HepG2 (cell line): ENCODE data around the gene GTPBP6. TPM values are rescaled to one million over a fixed set of nuclear protein-coding genes. Genes with fewer than 3 reads are reported as not detected.

ENCODE experiments used
- GRHL1 ChIP-seq: sonication (generic); formaldehyde crosslinking; conservative IDR thresholded peaks from 2 replicates; pipeline ENCODE4 v1.8.0; 2022; ENCODE audit warnings: missing genetic modification reagents
- HDAC6 ChIP-seq: fragments of 200-600 bp; sonication (generic); IDR thresholded peaks from 2 replicates; pipeline ENCODE4 v1.7.0; 2017; ENCODE audit warnings: mild to moderate bottlenecking, antibody characterized with exemption, low read length, low read depth
- HINFP ChIP-seq: sonication (generic); formaldehyde crosslinking; IDR thresholded peaks from 2 replicates; pipeline ENCODE4 v1.4.0; 2020; ENCODE audit warnings: low read depth, mild to moderate bottlenecking, missing genetic modification reagents
- HMGXB4 ChIP-seq, 2 experiments: sonication (generic) in 1 of 2; formaldehyde crosslinking in 1 of 2; IDR thresholded peaks; 2 replicates each; pipeline versions ENCODE4 v1.4.0 to v1.6.1; 2018 to 2020; ENCODE audit warnings: missing genetic modification reagents in 2 of 2, borderline replicate concordance in 1 of 2, low read depth in 1 of 2, mild to moderate bottlenecking in 1 of 2, missing biosample characterization in 1 of 2
- IRX3 ChIP-seq: sonication (generic); formaldehyde crosslinking; IDR thresholded peaks from 2 replicates; pipeline ENCODE4 v1.8.1; 2023; ENCODE audit warnings: mild to moderate bottlenecking, low read depth, missing genetic modification reagents, borderline replicate concordance
- KLF11 ChIP-seq: IDR thresholded peaks from 2 replicates; pipeline ENCODE4 v1.6.1; 2016; ENCODE audit warnings: missing compliant biosample characterization
- MED8 ChIP-seq: sonication (generic); formaldehyde crosslinking; IDR thresholded peaks from 2 replicates; pipeline ENCODE4 v1.8.1; 2023; ENCODE audit warnings: mild to moderate bottlenecking, missing genetic modification reagents; ENCODE audit not compliant: insufficient replicate concordance
- MXI1 ChIP-seq: IDR thresholded peaks from 3 replicates; pipeline ENCODE4 v1.6.1; 2012; ENCODE audit warnings: low read depth, low read length, inconsistent platforms, borderline replicate concordance
- NONO ChIP-seq, 2 experiments: fragments of 450-650 bp in 1 of 2; sonication (generic) in 1 of 2; formaldehyde crosslinking in 1 of 2; IDR thresholded peaks in 1 of 2; conservative IDR thresholded peaks in 1 of 2; 2 replicates each; pipeline versions ENCODE4 v1.6.1 to v1.8.0; 2017 to 2022; ENCODE audit warnings: mild to moderate bottlenecking in 1 of 2, missing genetic modification reagents in 1 of 2, moderate library complexity in 1 of 2
- SETDB1 ChIP-seq: sonication (generic); formaldehyde crosslinking; IDR thresholded peaks from 2 replicates; pipeline ENCODE4 v1.5.1; 2020; ENCODE audit warnings: missing genetic modification reagents, mild to moderate bottlenecking, borderline replicate concordance
- SMAD3 ChIP-seq: sonication (generic); formaldehyde crosslinking; IDR thresholded peaks from 2 replicates; pipeline ENCODE4 v1.4.0; 2020; ENCODE audit warnings: missing genetic modification reagents
- TRIM24 ChIP-seq: sonication (generic); formaldehyde crosslinking; IDR thresholded peaks from 2 replicates; pipeline ENCODE4 v1.8.0; 2022; ENCODE audit warnings: mild to moderate bottlenecking, missing genetic modification reagents
- ZNF329 ChIP-seq: sonication (generic); formaldehyde crosslinking; IDR thresholded peaks from 2 replicates; pipeline ENCODE4 v1.9.0; 2021; ENCODE audit warnings: low read depth, mild to moderate bottlenecking, missing genetic modification reagents
- ZNF549 ChIP-seq: sonication (generic); formaldehyde crosslinking; IDR thresholded peaks from 2 replicates; pipeline ENCODE4 v1.5.0; 2020; ENCODE audit warnings: missing genetic modification reagents
- ZNF570 ChIP-seq: sonication (generic); formaldehyde crosslinking; IDR thresholded peaks from 2 replicates; pipeline ENCODE4 v1.4.0; 2020; ENCODE audit warnings: mild to moderate bottlenecking, missing genetic modification reagents, borderline replicate concordance
- polyA plus RNA-seq, 8 experiments: library from polyadenylated mRNA; depleted of rRNA in 3 of 8; stranded (reverse) in 7 of 8; unstranded in 1 of 8; fragments of >200 nt; fragmentation: Illumina TruSeq in 4 of 8; extraction: Trizol in 4 of 8; gene quantifications; 2 replicates each; pipeline versions ENCODE4 v1.2.1 to v1.2.3, GENCODE V29; 2011 to 2016; ENCODE audit warnings: low read depth in 4 of 8, missing spikeins in 1 of 8, mixed read lengths in 1 of 8; ENCODE audit not compliant: insufficient read depth in 1 of 8
- total RNA-seq, 5 experiments: library from RNA; depleted of rRNA; stranded (reverse); fragments of >200 nt; fragmentation: Illumina TruSeq; extraction: Trizol; gene quantifications; 2 replicates each; pipeline ENCODE4 v1.2.3, GENCODE V29; 2016; ENCODE audit warnings: low read depth in 1 of 5
- TF ChIP-seq, protein P1 (sequence below): sonication (generic); formaldehyde crosslinking; IDR thresholded peaks from 2 replicates; pipeline ENCODE4 v1.5.0; 2020; ENCODE audit warnings: mild to moderate bottlenecking, missing genetic modification reagents
- TF ChIP-seq, protein P2 (sequence below): sonication (generic); formaldehyde crosslinking; IDR thresholded peaks from 2 replicates; pipeline ENCODE4 v1.4.0; 2020; ENCODE audit warnings: mild to moderate bottlenecking, missing genetic modification reagents

The GTPBP6 gene
- total and polyA plus RNA-seq, 2 of the 13 experiments (the other 11 are each of a cell fraction or from before 2014, with no cell fraction given), result 20.2 to 39.6 TPM

GRCh38 chrX:281166-281999, 37.2 kb downstream of the GTPBP6 start, which contains the start of gene PLCXD1 (continued):
- TF ChIP-seq HMGXB4 (CRISPR knock-in tag; IDR thresholded peaks at IDR 0.05; ENCODE audit: borderline replicate concordance in 1 of 2, low read depth in 1 of 2) (no peak), HINFP (CRISPR knock-in tag) (no peak), NONO (IDR thresholded peaks at IDR 0.05) (no peak), NONO (CRISPR knock-in tag; conservative IDR thresholded peaks at IDR 0.05) (no peak; the same call in 1 of the 2 replicates), ZNF549 (no peak), SMAD3 (CRISPR knock-in tag) (no peak), IRX3 (no peak), ZNF570 (CRISPR knock-in tag) (no peak), MXI1 (peak; percentile 31; the same call in 1 of the 3 replicates), ZNF329 (no peak), MED8 (CRISPR knock-in tag) (no peak), TRIM24 (CRISPR knock-in tag) (no peak), HDAC6 (no peak), SETDB1 (CRISPR knock-in tag) (no peak), KLF11 (CRISPR knock-in tag) (no peak), GRHL1 (CRISPR knock-in tag) (no peak)
- TF ChIP-seq, protein P1, sequence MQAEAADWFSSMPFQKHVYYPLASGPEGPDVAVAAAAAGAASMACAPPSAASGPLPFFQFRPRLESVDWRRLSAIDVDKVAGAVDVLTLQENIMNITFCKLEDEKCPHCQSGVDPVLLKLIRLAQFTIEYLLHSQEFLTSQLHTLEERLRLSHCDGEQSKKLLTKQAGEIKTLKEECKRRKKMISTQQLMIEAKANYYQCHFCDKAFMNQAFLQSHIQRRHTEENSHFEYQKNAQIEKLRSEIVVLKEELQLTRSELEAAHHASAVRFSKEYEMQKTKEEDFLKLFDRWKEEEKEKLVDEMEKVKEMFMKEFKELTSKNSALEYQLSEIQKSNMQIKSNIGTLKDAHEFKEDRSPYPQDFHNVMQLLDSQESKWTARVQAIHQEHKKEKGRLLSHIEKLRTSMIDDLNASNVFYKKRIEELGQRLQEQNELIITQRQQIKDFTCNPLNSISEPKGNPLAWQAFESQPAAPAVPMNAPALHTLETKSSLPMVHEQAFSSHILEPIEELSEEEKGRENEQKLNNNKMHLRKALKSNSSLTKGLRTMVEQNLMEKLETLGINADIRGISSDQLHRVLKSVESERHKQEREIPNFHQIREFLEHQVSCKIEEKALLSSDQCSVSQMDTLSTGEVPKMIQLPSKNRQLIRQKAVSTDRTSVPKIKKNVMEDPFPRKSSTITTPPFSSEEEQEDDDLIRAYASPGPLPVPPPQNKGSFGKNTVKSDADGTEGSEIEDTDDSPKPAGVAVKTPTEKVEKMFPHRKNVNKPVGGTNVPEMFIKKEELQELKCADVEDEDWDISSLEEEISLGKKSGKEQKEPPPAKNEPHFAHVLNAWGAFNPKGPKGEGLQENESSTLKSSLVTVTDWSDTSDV (CRISPR knock-in tag), result no peak
- TF ChIP-seq, protein P2, sequence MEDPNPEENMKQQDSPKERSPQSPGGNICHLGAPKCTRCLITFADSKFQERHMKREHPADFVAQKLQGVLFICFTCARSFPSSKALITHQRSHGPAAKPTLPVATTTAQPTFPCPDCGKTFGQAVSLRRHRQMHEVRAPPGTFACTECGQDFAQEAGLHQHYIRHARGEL (CRISPR knock-in tag), result no peak
